GM18868 (cell line): ENCODE data around the gene PDZRN3.
"Not testable (repeated sequence)": the region's sequence is repeated elsewhere in the genome, so short reads cannot be mapped to it uniquely, and the experiment has no call there.

Experiments
- ATAC-seq: cut with Tn5 transposase; IDR thresholded peaks from one replicate; pipeline ENCODE4 v1.9.1; 2021; ENCODE audit warnings: mild to moderate bottlenecking, moderate library complexity; ENCODE audit not compliant: unreplicated experiment

PDZRN3 gene

GRCh38 chr3:73597476-73597875 is 27.3 kb downstream of the PDZRN3 start:
- no peak for ATAC-seq

GRCh38 chr3:73592154-73593144 is 32.3 kb downstream of the PDZRN3 start:
- ATAC-seq: no peak

GRCh38 chr3:73591286-73591800 is 33.4 kb downstream of the PDZRN3 start:
- ATAC-seq: no peak

- ATAC-seq: no peak
Observed at GRCh38 chr3:73586628-73587027, 38.1 kb downstream of the PDZRN3 start.

GRCh38 chr3:73586190-73586589 is 38.6 kb downstream of the PDZRN3 start:
- ATAC-seq: no peak

GRCh38 chr3:73584873-73585272 is 39.9 kb downstream of the PDZRN3 start:
- ATAC-seq: no peak

GRCh38 chr3:73582535-73582934 is 42.2 kb downstream of the PDZRN3 start:
- no peak for ATAC-seq

- ATAC-seq: no peak
Observed at GRCh38 chr3:73581134-73581846, 43.5 kb downstream of the PDZRN3 start.

- no peak for ATAC-seq
Observed at GRCh38 chr3:73580343-73580742, 44.4 kb downstream of the PDZRN3 start.

GRCh38 chr3:73577704-73578103 is 47.0 kb downstream of the PDZRN3 start:
- ATAC-seq: no peak

GRCh38 chr3:73576999-73577461 is 47.7 kb downstream of the PDZRN3 start:
- no peak for ATAC-seq

- ATAC-seq: no peak
Observed at GRCh38 chr3:73575953-73576352, 48.8 kb downstream of the PDZRN3 start.

- ATAC-seq: no peak
Observed at GRCh38 chr3:73575519-73575918, 49.2 kb downstream of the PDZRN3 start.

GRCh38 chr3:73573204-73573603 is 51.5 kb downstream of the PDZRN3 start:
- ATAC-seq: no peak

GRCh38 chr3:73572368-73572767 is 52.4 kb downstream of the PDZRN3 start:
- ATAC-seq: no peak

GRCh38 chr3:73571238-73571794 is 53.4 kb downstream of the PDZRN3 start:
- ATAC-seq: no peak

- ATAC-seq: no peak
Observed at GRCh38 chr3:73569246-73569760, 55.4 kb downstream of the PDZRN3 start.

GRCh38 chr3:73568371-73568862 is 56.3 kb downstream of the PDZRN3 start:
- ATAC-seq: no peak

- not testable (repeated sequence) for ATAC-seq
Observed at GRCh38 chr3:73565374-73565773, 59.4 kb downstream of the PDZRN3 start.

GRCh38 chr3:73563896-73564582 is 60.7 kb downstream of the PDZRN3 start:
- no peak for ATAC-seq
